WERI-Rb-1 (cell line): Measurements from ENCODE around the gene TFIP11.

Source experiments
- DNase-seq: peaks from one replicate; pipeline ENCODE4 v3.0.0-alpha.2; 2020
- H3K27ac ChIP-seq: fragments of 250-450 bp; sonication (Bioruptor Pico); 2 replicates; pipeline ENCODE4 v1.5.1; 2020; ENCODE audit warnings: mild to moderate bottlenecking, moderate library complexity
- H3K27me3 ChIP-seq: fragments of 250-450 bp; sonication (Bioruptor Pico); 2 replicates; pipeline ENCODE4 v1.5.1; 2021; ENCODE audit warnings: mild to moderate bottlenecking, low read depth, moderate library complexity; ENCODE audit not compliant: insufficient read depth, severe bottlenecking
- H3K36me3 ChIP-seq: fragments of 250-450 bp; sonication (Bioruptor Pico); 2 replicates; pipeline ENCODE4 v1.5.1; 2020; ENCODE audit warnings: mild to moderate bottlenecking, moderate library complexity
- H3K4me3 ChIP-seq: 2 replicates; pipeline ENCODE4 v1.5.1; 2011; ENCODE audit warnings: low read depth, mild to moderate bottlenecking, control low read depth, low read length
- H3K9me3 ChIP-seq: fragments of 250-450 bp; sonication (Bioruptor Pico); 2 replicates; pipeline ENCODE4 v1.5.1; 2021; ENCODE audit warnings: mild to moderate bottlenecking, moderate library complexity; ENCODE audit not compliant: severe bottlenecking
- TF ChIP-seq, protein P1 (sequence below): IDR thresholded peaks from 2 replicates; pipeline ENCODE4 v1.5.1; 2011; ENCODE audit warnings: low read depth, mild to moderate bottlenecking, control low read depth, inconsistent platforms, low read length

Gene TFIP11

DNA sequence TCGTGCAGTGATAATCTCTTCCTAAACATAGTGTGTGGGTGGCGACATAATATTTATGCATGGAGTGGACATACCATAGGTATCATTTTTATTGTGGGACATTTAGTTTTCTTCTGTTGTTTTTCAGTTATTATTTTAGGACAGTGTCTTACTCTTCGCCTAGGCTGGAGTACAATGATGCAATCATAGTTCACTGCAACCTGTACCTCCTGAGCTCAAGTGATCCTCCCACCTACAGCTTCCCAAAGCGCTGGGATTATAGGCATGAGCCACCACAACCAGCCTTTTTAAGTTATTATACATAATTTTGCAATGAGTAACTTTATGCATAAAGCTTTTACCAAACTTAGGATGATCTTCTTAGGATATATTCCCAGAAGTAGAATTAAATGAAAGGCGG is 25.9 kb downstream of the TFIP11 start:
- H3K36me3 ChIP-seq, result peaks cover 48% of the 10 kb centered on the region
- no peak overlapping the region for H3K4me3 ChIP-seq
- H3K27ac ChIP-seq, result no peak overlapping the region
- DNase-seq, result no peak
- peaks cover 3% of the 10 kb centered on the region for H3K9me3 ChIP-seq
- TF ChIP-seq, protein P1, sequence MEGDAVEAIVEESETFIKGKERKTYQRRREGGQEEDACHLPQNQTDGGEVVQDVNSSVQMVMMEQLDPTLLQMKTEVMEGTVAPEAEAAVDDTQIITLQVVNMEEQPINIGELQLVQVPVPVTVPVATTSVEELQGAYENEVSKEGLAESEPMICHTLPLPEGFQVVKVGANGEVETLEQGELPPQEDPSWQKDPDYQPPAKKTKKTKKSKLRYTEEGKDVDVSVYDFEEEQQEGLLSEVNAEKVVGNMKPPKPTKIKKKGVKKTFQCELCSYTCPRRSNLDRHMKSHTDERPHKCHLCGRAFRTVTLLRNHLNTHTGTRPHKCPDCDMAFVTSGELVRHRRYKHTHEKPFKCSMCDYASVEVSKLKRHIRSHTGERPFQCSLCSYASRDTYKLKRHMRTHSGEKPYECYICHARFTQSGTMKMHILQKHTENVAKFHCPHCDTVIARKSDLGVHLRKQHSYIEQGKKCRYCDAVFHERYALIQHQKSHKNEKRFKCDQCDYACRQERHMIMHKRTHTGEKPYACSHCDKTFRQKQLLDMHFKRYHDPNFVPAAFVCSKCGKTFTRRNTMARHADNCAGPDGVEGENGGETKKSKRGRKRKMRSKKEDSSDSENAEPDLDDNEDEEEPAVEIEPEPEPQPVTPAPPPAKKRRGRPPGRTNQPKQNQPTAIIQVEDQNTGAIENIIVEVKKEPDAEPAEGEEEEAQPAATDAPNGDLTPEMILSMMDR, result no peak
- no peaks in the 10 kb centered on the region for H3K27me3 ChIP-seq

DNA sequence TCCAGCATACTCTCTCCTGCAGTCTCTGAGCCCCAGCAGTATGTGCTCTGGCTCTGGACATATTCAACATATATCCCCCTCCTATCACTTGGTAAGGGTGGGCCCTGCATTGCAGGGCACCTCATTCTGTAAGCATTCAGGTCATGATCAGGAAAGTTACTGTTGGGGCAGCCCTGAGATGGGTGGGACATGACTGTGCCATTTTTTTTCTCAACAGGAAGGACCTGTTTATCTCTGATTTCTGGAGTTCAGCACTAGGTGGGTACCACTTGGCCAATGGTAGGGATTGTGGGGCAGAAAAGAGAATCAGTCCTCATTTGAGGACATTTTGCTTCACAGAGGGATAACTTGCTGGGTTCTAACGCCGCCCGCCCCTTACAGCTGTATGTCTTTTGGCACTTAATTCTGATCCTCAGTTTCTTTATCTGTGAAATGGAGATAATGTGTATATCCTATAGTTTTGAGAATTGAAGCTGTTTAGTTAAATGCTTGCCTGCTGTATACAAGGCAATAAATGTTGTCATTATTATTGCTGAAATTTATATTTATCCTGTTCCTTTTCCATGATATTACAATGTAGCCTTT is 26.4 kb downstream of the TFIP11 start:
- Histone ChIP-seq H3K4me3 (no peak overlapping the region), H3K9me3 (peaks cover 3% of the 10 kb centered on the region), H3K27ac (no peak overlapping the region), H3K27me3 (no peaks in the 10 kb centered on the region), H3K36me3 (peaks cover 44% of the 10 kb centered on the region)
- TF ChIP-seq, protein P1, result no peak
- DNase-seq, result no peak

DNA sequence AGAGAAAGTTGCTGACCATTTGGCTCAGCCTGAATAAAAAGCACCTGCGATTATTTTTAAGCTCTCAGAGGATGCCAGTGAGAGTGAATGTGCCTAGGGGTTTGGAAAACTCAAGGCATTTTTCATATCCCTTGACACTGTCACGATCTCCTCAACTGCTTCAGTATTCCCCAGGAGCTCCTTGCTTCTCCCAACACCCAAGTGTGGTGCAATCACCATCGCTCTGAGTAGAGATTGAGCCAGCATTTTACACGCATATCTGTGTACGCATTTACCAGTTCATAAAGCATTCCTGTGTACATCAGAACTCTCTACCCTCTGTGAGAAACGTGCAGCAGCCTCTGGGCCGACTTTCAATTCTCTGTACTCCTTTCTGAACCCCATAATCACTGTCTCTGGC is 27.3 kb downstream of the TFIP11 start:
- Histone ChIP-seq H3K27ac (no peak overlapping the region), H3K4me3 (no peak overlapping the region), H3K27me3 (no peaks in the 10 kb centered on the region), H3K9me3 (peaks cover 3% of the 10 kb centered on the region), H3K36me3 (peaks cover 36% of the 10 kb centered on the region)
- DNase-seq, result no peak
- TF ChIP-seq, protein P1, result no peak

DNA sequence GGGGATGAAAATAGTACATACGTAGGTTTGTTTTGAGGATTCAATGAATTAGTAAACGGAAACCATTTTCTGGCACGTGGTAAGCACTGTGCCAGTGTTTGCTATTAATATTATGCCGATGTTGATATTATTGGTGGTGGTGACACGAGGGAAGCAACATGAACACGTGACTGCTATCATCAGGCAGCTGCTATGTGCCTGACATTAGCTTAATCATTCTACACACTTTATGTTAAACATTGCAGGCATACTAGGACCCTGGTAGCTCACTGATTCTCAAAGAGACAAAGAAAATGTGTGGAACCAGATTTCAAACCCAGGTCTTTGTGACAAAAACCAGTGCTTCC is 27.9 kb downstream of the TFIP11 start:
- peak overlapping the region; percentile 86 for H3K27ac ChIP-seq
- peaks cover 3% of the 10 kb centered on the region for H3K9me3 ChIP-seq
- DNase-seq, result no peak
- TF ChIP-seq, protein P1, result no peak
- H3K36me3 ChIP-seq, result peaks cover 29% of the 10 kb centered on the region
- H3K27me3 ChIP-seq, result no peaks in the 10 kb centered on the region
- peak overlapping the region; percentile 61 for H3K4me3 ChIP-seq

DNA sequence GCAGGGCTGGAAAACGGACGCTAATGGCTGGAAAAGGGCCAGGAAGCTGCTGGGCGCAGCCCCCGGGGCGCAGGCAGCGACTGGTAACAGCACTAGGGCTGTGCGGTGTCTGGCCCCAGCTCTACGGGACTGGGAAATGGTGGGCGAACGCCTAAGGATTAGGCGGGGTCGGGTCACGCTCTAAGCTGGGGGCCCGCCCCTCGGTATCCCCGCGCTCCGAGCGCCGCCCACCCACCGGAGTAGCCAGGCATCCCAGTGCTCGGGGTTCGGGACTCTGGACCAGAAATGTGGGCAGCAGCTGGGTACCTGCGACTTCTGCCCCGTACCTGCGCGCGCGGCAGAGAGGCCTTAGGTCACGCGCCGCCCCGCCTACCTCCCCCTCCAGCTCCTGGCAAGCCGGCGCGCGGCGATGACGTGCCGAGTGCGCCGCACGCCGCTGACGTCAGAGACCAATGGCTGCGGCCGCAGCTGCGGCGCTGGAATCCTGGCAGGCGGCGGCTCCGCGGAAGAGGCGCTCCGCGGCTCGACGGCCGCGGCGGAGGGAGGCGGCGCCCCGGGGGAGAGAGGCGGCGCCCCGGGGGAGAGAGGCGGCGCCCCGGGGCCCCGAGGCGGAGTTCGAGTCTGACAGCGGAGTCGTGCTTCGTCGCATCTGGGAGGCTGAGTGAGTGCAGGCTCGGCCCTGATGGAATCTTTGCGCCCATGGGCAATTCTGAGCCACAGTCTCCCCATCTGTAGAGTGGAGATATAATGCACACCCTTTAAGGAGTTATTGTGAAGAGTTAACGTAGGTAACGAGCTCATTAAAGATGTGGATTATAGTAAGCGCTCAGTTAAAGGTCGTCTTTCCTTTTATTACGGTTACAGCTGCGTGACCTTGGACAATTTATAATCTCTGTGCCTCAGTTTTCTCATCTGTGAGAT is 28.6 kb downstream of the TFIP11 start, which contains the start of the genes HPS4 and SRRD:
Gene HPS4 (minus strand): TSS at position 345 of the 921 bp plus-strand sequence. CDS start 2,021 bp downstream, outside the sequence.
Gene SRRD (plus strand): TSS at position 439 of the 921 bp plus-strand sequence. CDS start 14 bp downstream, at position 453.
- peak within 1 kb of the TSS; percentile 86 for H3K27ac ChIP-seq
- TF ChIP-seq, protein P1, result no peak
- peak; percentile 89 for DNase-seq
- peaks cover 3% of the 10 kb centered on the region for H3K9me3 ChIP-seq
- peak within 1 kb of the TSS; percentile 61 for H3K4me3 ChIP-seq
- H3K27me3 ChIP-seq, result no peaks in the 10 kb centered on the region
- peaks cover 23% of the 10 kb centered on the region for H3K36me3 ChIP-seq
